Mucosa of descending colon (tissue), 3 donors: ENCODE measurements around the gene FAXDC2. TPM values are rescaled to one million over a fixed set of nuclear protein-coding genes. Genes with fewer than 3 reads are reported as not detected.

Experiments
- ATAC-seq: fragments of 200-7000 bp; cut with Tn5 transposase; one replicate; pipeline ENCODE4 v1.9.1; 2020; ENCODE audit warnings: mild to moderate bottlenecking, moderate library complexity
- DNase-seq, 3 donors: peaks; one replicate each; pipeline ENCODE4 v3.0.0-alpha.2; 2020
- H3K36me3 ChIP-seq: fragments of 200-600 bp; one replicate; pipeline ENCODE4 v1.8.0; 2021; ENCODE audit warnings: low read depth, mild to moderate bottlenecking
- H3K4me1 ChIP-seq: fragments of 200-600 bp; one replicate; pipeline ENCODE4 v1.8.0; 2021; ENCODE audit warnings: low read depth, mild to moderate bottlenecking
- H3K4me3 ChIP-seq: fragments of 200-600 bp; one replicate; pipeline ENCODE4 v1.8.0; 2021; ENCODE audit warnings: mild to moderate bottlenecking
- H3K9me3 ChIP-seq: fragments of 200-600 bp; one replicate; pipeline ENCODE4 v1.8.0; 2021; ENCODE audit warnings: mild to moderate bottlenecking
- intact Hi-C, 2 donors: fragments of 100-400 bp; cut with DNase I in 1 of 2; cut with micrococcal nuclease in 1 of 2; formaldehyde crosslinking; loops; one replicate each; pipeline versions ENCODE4 v1.11.0 to v1.11.1; 2022; cut with DNase I, micrococcal nuclease
- total RNA-seq, 3 donors: library from RNA; stranded (reverse); fragmentation: NEBNext Ultra II Directional in 2 of 3; extraction: Animal tissue kit (Norgen Biotek cat#: 25700) in 2 of 3; gene quantifications; one replicate each; pipeline versions ENCODE4 v1.2.1 to v1.2.4, GENCODE V29; 2021 to 2023
- TF ChIP-seq, protein P1 (sequence below): fragments of 200-600 bp; IDR thresholded peaks from one replicate; pipeline ENCODE4 v1.8.0; 2022; ENCODE audit warnings: antibody characterized with exemption, mild to moderate bottlenecking
- donor health status: DM: no; HTN: no; CAD: no; lungs with moderate emphysema.
- donor health status: DM: no; HTN: no; CAD: no.
- donor health status: DM: no; HTN: yes; CAD: no.

Gene FAXDC2
- total RNA-seq, 3 donors from 2014 or later = 18.1 to 55.9 (median 20.9) TPM

DNA sequence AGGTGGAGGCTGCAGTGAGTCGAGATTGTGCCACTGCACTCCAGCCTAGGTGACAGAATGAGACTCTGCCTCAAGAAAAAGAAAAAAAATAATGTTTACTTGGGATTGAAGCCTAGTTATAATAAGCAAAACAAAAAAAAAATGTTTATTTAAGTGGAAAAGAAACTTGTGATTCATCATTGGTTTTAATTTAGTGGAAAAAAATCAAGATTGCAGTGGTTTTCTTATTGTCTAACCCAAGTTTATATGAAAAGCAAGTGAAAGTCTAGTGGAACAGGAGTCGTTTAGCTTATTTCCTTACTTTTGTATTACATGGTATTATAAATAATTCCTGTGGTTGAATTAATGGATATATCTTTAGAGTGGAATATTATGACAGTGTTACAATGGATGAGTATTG, 16.4 kb upstream of the FAXDC2 start:
- Histone ChIP-seq H3K9me3 (no peaks in the 10 kb centered on the region), H3K4me1 (peaks cover 20% of the 10 kb centered on the region), H3K4me3 (no peak overlapping the region), H3K36me3 (no peaks in the 10 kb centered on the region)
- no peak for DNase-seq
- TF ChIP-seq, protein P1, sequence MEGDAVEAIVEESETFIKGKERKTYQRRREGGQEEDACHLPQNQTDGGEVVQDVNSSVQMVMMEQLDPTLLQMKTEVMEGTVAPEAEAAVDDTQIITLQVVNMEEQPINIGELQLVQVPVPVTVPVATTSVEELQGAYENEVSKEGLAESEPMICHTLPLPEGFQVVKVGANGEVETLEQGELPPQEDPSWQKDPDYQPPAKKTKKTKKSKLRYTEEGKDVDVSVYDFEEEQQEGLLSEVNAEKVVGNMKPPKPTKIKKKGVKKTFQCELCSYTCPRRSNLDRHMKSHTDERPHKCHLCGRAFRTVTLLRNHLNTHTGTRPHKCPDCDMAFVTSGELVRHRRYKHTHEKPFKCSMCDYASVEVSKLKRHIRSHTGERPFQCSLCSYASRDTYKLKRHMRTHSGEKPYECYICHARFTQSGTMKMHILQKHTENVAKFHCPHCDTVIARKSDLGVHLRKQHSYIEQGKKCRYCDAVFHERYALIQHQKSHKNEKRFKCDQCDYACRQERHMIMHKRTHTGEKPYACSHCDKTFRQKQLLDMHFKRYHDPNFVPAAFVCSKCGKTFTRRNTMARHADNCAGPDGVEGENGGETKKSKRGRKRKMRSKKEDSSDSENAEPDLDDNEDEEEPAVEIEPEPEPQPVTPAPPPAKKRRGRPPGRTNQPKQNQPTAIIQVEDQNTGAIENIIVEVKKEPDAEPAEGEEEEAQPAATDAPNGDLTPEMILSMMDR = no peak
- intact Hi-C loops = no loop called here
- no peak for ATAC-seq

DNA sequence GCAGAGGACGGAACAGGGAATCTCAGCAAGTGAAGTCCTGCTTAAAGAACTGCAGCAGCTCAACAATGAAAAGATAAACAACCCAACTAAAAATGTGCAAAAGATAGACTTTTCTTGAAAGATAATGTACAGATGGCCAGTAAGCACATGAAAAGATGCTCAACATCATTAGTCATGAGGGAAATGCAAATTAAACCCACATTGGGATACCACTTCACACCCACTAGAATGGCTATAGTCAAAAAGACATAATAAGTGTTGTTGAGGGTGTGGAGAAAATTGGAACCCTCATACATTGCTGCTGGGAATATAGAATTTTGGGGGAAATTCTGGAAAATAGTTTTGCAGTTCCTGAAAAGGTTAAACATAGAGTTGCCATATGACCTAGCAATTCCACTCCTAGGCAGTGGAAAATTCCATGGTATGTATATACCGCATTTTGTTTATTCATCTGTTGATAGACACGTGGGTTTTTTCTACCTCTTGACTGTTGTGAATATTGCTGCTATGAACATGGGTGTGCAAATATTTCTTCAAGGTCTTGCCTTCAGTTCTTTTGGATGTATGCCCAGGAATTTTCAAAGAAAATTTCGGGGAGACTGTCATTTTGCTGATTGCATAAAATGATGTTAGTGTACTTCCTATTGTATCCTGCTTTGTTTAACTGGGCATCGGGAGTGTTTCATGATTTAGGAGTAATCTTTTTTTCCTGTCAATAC, 15.2 kb upstream of the FAXDC2 start:
- intact Hi-C loops = no loop called here
- H3K4me3 ChIP-seq = no peak overlapping the region
- TF ChIP-seq, protein P1 = no peak
- DNase-seq (no peak), ATAC-seq (peak; percentile 43)
- no peaks in the 10 kb centered on the region for H3K9me3 ChIP-seq
- H3K36me3 ChIP-seq = no peaks in the 10 kb centered on the region
- H3K4me1 ChIP-seq = peaks cover 32% of the 10 kb centered on the region

DNA sequence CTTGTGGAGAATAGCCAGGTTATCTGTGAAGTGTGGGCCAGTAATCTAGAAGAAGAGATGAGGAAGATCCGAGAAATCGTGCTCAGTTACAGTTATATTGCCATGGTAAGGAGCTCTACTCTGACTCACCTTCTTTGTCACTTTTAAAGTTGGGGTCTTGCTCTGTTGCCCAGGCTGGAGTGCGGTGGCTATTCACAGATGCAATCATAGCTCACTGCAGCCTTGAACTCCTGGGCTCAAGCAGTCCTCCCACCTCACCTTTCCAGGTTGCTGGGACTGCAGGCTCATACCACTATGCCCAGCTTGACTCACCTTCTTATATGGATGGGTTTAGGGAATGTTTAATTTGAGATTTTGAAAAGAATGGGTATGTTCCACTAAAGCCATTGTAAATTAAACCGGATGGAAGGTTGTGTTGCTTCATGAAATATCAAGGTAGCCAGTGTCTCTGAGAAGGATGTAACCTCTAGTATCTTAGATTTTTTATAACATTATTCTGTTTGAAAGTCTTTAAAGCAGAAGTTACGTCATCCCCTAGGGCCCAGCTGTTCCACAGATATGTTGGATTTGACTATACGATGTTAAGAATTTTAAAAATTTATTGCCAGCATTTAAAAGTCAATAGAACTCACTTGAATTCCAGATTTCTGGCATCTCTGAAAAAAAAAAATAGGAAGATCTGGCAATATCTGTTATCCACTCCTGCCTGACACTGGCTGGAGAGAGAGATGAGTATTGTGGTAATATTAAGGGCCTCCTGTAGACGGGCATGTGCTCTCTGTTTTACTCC, 13.1 kb upstream of the FAXDC2 start:
- H3K36me3 ChIP-seq = no peaks in the 10 kb centered on the region

DNA sequence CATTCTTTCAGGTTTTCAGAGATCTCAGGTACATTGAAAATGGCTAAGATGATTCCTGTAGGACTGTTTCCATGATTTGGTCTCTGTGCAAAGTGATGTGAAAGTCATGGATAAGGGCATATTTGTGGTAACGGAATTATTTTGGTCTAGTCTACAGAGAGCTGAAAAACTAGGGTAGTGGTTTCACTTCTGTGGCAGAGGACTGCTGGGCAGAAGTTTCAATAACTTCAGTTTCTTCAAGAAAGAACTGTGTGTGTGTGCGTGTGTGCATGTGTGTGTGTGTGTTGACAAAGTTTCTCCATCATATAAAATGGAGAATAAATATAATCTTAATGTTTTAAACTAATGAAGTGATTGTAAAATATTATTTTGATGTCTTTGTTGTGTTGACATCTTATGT, 12.4 kb upstream of the FAXDC2 start:
- no peaks in the 10 kb centered on the region for H3K9me3 ChIP-seq
- intact Hi-C loops = no loop called here
- peaks cover 39% of the 10 kb centered on the region for H3K4me1 ChIP-seq
- H3K4me3 ChIP-seq = no peak overlapping the region
- ATAC-seq = no peak
- no peak for DNase-seq
- no peaks in the 10 kb centered on the region for H3K36me3 ChIP-seq
- TF ChIP-seq, protein P1 = no peak

More for the DNA sequence above, 13.1 kb upstream of the FAXDC2 start:
- TF ChIP-seq, protein P1 = no peak
- Histone ChIP-seq H3K9me3 (no peaks in the 10 kb centered on the region), H3K4me1 (peaks cover 39% of the 10 kb centered on the region), H3K4me3 (no peak overlapping the region)
- intact Hi-C loops = no loop called here
- DNase-seq = no peak
- ATAC-seq = no peak

DNA sequence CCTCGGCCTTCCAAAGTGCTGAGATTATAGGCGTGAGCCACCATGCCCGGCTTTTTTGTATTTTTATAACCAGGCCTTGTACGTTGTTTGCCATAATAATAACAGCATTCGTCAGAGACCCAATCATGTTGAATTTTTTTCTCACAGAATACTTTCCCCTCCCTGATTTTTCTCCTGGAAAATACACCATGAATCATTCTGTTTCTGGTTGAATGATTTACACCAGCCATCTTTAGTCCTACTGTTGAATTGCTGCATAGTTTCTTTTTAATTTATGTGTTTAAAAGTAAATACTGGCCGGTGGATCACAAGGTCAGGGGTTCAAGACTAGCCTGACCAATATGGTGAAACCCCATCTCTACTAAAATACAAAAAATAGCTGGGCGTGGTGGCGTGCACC, 11.5 kb upstream of the FAXDC2 start:
- peaks cover 40% of the 10 kb centered on the region for H3K4me1 ChIP-seq
- TF ChIP-seq, protein P1 = no peak
- intact Hi-C loops = no loop called here

More for the DNA sequence above, 11.5 kb upstream of the FAXDC2 start:
- no peaks in the 10 kb centered on the region for H3K9me3 ChIP-seq
- H3K4me3 ChIP-seq = no peak overlapping the region
- DNase-seq = no peak
- no peaks in the 10 kb centered on the region for H3K36me3 ChIP-seq
- no peak for ATAC-seq
